ENCODE measurements around the gene MEMO1.
A peak's percentile ranks its signal among the peaks of the same experiment; 100 is the strongest.
"Not testable (repeated sequence)": the region's sequence is repeated elsewhere in the genome, so short reads cannot be mapped to it uniquely, and the experiment has no call there.

The MEMO1 gene

GRCh38 chr2:31997653-31998052, 13.2 kb downstream of the MEMO1 start:
- DNase-seq: peak in 1 of 2 donors; percentile 9

- no peak for DNase-seq
Measured at GRCh38 chr2:31996571-31997150, 14.1 kb downstream of the MEMO1 start.

- no peak for DNase-seq
Measured at GRCh38 chr2:31992934-31993333, 17.9 kb downstream of the MEMO1 start.

- DNase-seq: no peak
Measured at GRCh38 chr2:31992025-31992579, 18.7 kb downstream of the MEMO1 start.

GRCh38 chr2:31989946-31990345, 20.9 kb downstream of the MEMO1 start:
- no peak for DNase-seq

GRCh38 chr2:31987454-31988220, 23.2 kb downstream of the MEMO1 start:
- DNase-seq: no peak

- no peak for DNase-seq
Measured at GRCh38 chr2:31986906-31987305, 23.9 kb downstream of the MEMO1 start.

- DNase-seq: no peak
Measured at GRCh38 chr2:31983762-31984467, 26.9 kb downstream of the MEMO1 start.

- peak; percentile 26 to 27 for DNase-seq
Measured at GRCh38 chr2:31980674-31981356, 30.0 kb downstream of the MEMO1 start.

- DNase-seq: no peak
Measured at GRCh38 chr2:31979956-31980355, 30.9 kb downstream of the MEMO1 start.

- no peak for DNase-seq
Measured at GRCh38 chr2:31979018-31979417, 31.8 kb downstream of the MEMO1 start.

- DNase-seq: no peak
Measured at GRCh38 chr2:31978436-31978835, 32.4 kb downstream of the MEMO1 start.

- DNase-seq: no peak
Measured at GRCh38 chr2:31973665-31974064, 37.1 kb downstream of the MEMO1 start.

GRCh38 chr2:31972059-31972458, 38.7 kb downstream of the MEMO1 start:
- DNase-seq: no peak

GRCh38 chr2:31969178-31969577, 41.6 kb downstream of the MEMO1 start:
- no peak for DNase-seq

GRCh38 chr2:31967790-31968189, 43.0 kb downstream of the MEMO1 start:
- DNase-seq: no peak

- not testable (repeated sequence) for DNase-seq
Measured at GRCh38 chr2:31966402-31966801, 44.4 kb downstream of the MEMO1 start.

- DNase-seq: no peak
Measured at GRCh38 chr2:31965094-31965493, 45.7 kb downstream of the MEMO1 start.

- no peak for DNase-seq
Measured at GRCh38 chr2:31962757-31963361, 47.9 kb downstream of the MEMO1 start.

GRCh38 chr2:31958140-31958717, 52.6 kb downstream of the MEMO1 start:
- DNase-seq: no peak

- DNase-seq: no peak
Measured at GRCh38 chr2:31957354-31958139, 53.3 kb downstream of the MEMO1 start.
